KMS-11 (cell line): ENCODE results near the gene ADGRD1.

ENCODE experiments used
- H2AFZ ChIP-seq: fragments of 200-600 bp; sonication (generic); 2 replicates; pipeline ENCODE4 v1.6.1; 2016; ENCODE audit warnings: antibody characterized with exemption, mixed run types, low read depth
- H3K27ac ChIP-seq: fragments of 200-600 bp; sonication (generic); 2 replicates; pipeline ENCODE4 v1.6.1; 2016; ENCODE audit warnings: mild to moderate bottlenecking, mixed run types
- H3K27me3 ChIP-seq: fragments of 200-600 bp; sonication (generic); 2 replicates; pipeline ENCODE4 v1.6.1; 2017; ENCODE audit warnings: mild to moderate bottlenecking, low read depth, mixed run types, moderate library complexity; ENCODE audit not compliant: insufficient read depth
- H3K36me3 ChIP-seq: fragments of 200-600 bp; sonication (generic); 2 replicates; pipeline ENCODE4 v1.6.1; 2017; ENCODE audit warnings: mild to moderate bottlenecking, mixed run types; ENCODE audit not compliant: insufficient read depth
- H3K4me1 ChIP-seq: fragments of 200-600 bp; sonication (generic); 2 replicates; pipeline ENCODE4 v1.6.1; 2016; ENCODE audit warnings: mild to moderate bottlenecking, low read depth, mixed run types; ENCODE audit not compliant: poor library complexity, severe bottlenecking
- H3K4me2 ChIP-seq: fragments of 200-600 bp; sonication (generic); 2 replicates; pipeline ENCODE4 v1.7.0; 2016; ENCODE audit warnings: mild to moderate bottlenecking, mixed run types
- H3K4me3 ChIP-seq: fragments of 200-600 bp; sonication (generic); IDR thresholded peaks from 2 replicates; pipeline ENCODE4 v1.6.1; 2017; ENCODE audit warnings: low read depth, low read length, mixed read lengths; ENCODE audit not compliant: insufficient read depth
- H3K79me2 ChIP-seq: fragments of 200-600 bp; sonication (generic); 2 replicates; pipeline ENCODE4 v1.6.1; 2016; ENCODE audit warnings: low read depth, mixed run types; ENCODE audit not compliant: insufficient read depth
- H3K9ac ChIP-seq: fragments of 200-600 bp; sonication (generic); 2 replicates; pipeline ENCODE4 v1.6.1; 2016; ENCODE audit warnings: mild to moderate bottlenecking, mixed run types
- H4K20me1 ChIP-seq: fragments of 200-600 bp; sonication (generic); 2 replicates; pipeline ENCODE4 v1.6.1; 2016; ENCODE audit warnings: mild to moderate bottlenecking, mixed run types; ENCODE audit not compliant: insufficient read depth
- TF ChIP-seq, protein P1 (sequence below): fragments of 200-600 bp; sonication (generic); conservative IDR thresholded peaks from 2 replicates; pipeline ENCODE4 v1.6.1; 2017; ENCODE audit warnings: low read depth, mild to moderate bottlenecking, antibody characterized with exemption, low read length, moderate library complexity, mixed read lengths

The ADGRD1 gene

DNA sequence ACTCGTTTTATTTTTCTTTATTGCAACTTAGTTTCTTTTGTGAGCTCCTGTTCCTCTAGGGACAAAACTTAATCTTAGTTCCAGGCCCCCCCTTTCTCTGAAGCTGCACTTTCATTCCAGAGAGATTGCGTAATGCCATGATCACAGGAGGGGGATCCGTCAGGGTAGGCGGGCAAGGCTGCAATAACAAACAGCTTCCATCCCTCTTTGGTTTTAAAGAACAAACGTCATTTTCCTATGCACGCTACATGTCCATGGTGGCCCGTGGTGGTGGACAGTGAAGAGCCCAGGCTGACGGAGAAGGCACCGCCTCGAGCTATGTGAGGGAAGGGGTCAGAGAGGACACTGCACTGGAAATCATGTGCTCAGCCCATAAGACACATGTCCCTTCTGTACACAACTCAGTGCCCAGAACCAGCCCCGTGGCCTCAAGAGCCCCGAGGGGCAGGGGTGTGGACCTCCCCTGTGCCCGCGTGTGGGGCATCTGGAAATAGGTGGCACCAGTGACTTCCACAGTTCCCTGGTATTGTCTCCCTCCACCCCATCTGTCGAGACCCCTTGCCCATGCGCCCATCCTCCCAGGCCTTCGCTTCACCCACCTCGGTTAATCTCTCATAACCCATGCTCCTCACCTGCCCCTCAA is 161.4 kb downstream of the ADGRD1 start:
- H3K27me3 ChIP-seq: no peaks in the 10 kb centered on the region
- no peaks in the 10 kb centered on the region for H3K4me1 ChIP-seq
- no peaks in the 10 kb centered on the region for H4K20me1 ChIP-seq
- no peak overlapping the region for H2AFZ ChIP-seq
- TF ChIP-seq, protein P1, sequence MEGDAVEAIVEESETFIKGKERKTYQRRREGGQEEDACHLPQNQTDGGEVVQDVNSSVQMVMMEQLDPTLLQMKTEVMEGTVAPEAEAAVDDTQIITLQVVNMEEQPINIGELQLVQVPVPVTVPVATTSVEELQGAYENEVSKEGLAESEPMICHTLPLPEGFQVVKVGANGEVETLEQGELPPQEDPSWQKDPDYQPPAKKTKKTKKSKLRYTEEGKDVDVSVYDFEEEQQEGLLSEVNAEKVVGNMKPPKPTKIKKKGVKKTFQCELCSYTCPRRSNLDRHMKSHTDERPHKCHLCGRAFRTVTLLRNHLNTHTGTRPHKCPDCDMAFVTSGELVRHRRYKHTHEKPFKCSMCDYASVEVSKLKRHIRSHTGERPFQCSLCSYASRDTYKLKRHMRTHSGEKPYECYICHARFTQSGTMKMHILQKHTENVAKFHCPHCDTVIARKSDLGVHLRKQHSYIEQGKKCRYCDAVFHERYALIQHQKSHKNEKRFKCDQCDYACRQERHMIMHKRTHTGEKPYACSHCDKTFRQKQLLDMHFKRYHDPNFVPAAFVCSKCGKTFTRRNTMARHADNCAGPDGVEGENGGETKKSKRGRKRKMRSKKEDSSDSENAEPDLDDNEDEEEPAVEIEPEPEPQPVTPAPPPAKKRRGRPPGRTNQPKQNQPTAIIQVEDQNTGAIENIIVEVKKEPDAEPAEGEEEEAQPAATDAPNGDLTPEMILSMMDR: no peak
- H3K4me2 ChIP-seq: no peak overlapping the region
- H3K36me3 ChIP-seq: no peaks in the 10 kb centered on the region
- H3K4me3 ChIP-seq: no peak overlapping the region
- no peaks in the 10 kb centered on the region for H3K79me2 ChIP-seq
- no peak overlapping the region for H3K27ac ChIP-seq
- H3K9ac ChIP-seq: no peak overlapping the region

DNA sequence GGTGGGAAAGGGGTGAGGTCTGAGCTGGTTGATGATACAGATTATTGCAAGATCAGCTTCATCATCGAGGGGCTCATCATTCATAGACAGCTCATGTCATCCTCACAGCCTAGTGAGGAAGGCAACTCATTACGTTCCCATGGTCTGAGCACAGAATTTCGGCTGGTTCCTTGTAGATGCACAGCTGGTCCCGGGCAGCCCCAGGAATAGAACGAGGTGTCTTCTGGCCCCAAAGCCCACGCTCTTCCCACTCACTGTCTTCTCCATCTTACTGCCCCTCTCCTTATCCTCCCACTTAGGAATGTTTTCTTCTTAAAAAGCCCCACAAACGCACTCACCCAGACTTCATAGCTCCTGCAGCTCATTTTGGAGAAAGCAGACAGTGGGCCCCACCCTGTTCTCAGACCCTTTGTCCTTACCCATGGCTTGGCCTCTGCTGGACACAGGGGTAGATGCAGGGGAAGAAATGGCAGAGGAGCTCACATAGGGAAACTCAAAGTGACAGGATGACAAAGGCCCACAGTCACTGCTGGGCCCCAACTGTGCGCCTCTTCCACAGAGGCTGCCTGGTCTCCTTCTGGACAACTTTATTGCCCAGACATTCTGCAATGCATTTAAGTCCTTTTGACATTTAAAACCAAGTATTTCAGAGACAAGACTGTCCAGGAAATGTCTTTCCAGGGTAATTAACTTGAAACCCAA is 162.2 kb downstream of the ADGRD1 start:
- no peak overlapping the region for H3K4me2 ChIP-seq
- no peak overlapping the region for H3K27ac ChIP-seq
- H3K4me3 ChIP-seq: no peak overlapping the region
- H4K20me1 ChIP-seq: no peaks in the 10 kb centered on the region
- H3K79me2 ChIP-seq: no peaks in the 10 kb centered on the region
- no peak overlapping the region for H2AFZ ChIP-seq
- H3K27me3 ChIP-seq: no peaks in the 10 kb centered on the region
- no peaks in the 10 kb centered on the region for H3K4me1 ChIP-seq
- H3K36me3 ChIP-seq: no peaks in the 10 kb centered on the region
- TF ChIP-seq, protein P1: no peak
- H3K9ac ChIP-seq: no peak overlapping the region

DNA sequence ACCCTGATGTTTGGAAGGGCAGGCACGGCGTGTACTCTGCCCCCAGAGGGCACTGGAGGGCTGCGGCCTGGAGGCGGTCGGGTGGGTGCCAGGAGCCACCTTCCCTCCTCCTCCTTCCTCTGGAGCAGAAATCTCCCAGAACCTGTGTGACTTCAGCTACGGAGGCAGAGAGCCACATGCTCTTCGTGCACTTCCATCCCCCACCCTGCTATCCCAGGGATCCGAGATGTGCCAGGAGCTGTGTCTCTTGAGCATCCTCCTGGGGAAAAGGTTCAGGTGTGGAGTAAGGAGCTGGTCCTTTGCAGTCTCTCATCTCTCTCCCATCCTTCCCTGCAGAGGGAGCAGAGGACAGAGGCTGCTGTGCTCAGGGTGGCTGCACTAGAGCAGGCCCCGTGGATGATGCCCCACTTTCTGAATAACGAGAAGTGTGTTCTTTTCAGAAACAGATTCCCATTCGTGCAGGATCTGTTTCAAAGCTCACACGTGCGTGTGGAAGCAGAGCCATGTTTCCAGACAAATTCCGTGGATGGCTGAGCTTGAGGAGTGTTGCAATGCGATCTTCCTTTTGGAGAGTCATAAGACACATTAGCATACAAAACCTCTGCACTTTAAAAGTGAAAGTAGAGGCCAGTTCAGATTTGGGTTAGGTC is 162.9 kb downstream of the ADGRD1 start:
- no peak overlapping the region for H3K9ac ChIP-seq
- TF ChIP-seq, protein P1: no peak

DNA sequence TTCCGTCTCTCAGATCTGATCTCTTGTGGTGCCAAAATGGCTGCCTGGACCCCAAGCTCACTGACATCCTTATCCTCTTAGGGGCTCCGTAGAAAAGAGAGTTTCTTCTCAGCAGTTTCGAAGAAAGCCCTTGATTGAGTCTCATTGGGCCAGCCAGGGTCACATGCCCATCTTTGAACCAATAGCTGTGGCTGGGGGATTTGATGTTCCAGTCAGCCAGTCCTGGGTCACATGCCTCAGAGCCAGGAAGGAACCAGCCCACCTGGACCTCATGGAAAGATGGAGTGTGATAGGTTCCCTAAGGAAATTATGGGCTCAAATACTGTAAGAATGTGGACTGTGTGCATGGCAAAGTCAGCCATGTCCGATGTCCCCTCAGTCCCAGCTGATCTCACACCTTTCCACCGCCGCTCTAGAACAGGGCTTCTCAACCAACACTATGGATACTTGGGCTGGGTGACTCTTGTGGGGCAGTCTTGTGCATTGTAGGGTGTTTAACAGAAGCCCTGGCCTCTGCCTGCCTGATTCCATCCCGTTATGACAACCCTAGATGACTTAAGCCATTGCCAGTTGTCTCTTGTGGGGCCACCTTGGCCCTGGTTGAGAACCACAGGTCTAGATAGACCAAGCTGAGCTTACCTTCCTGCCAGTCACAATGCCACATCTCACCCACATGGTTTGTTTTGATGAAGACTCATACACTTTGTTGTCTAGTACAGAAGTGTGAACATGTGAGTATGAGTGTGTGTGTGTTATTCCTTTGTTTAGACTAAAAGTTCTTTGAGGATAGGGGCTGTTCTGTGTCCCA is 163.9 kb downstream of the ADGRD1 start:
- Histone ChIP-seq H3K27ac (no peak overlapping the region), H3K79me2 (no peaks in the 10 kb centered on the region), H3K4me1 (no peaks in the 10 kb centered on the region), H4K20me1 (no peaks in the 10 kb centered on the region), H3K4me2 (no peak overlapping the region), H3K27me3 (no peaks in the 10 kb centered on the region), H3K36me3 (no peaks in the 10 kb centered on the region), H3K4me3 (no peak overlapping the region), H3K9ac (no peak overlapping the region), H2AFZ (no peak overlapping the region)
- TF ChIP-seq, protein P1: no peak

More for the DNA sequence above, 162.9 kb downstream of the ADGRD1 start:
- Histone ChIP-seq H3K36me3 (no peaks in the 10 kb centered on the region), H2AFZ (no peak overlapping the region), H3K79me2 (no peaks in the 10 kb centered on the region), H3K27ac (no peak overlapping the region), H3K4me2 (no peak overlapping the region), H4K20me1 (no peaks in the 10 kb centered on the region), H3K27me3 (no peaks in the 10 kb centered on the region), H3K4me1 (no peaks in the 10 kb centered on the region), H3K4me3 (no peak overlapping the region)
